Ectodermal cell (in vitro differentiated cells): ENCODE results near the gene RHOT1.
"Not testable (repeated sequence)": the region's sequence is repeated elsewhere in the genome, so short reads cannot be mapped to it uniquely, and the experiment has no call there.

Experiments
- H3K27ac ChIP-seq: 2 replicates; pipeline ENCODE4 v1.7.0; 2013; ENCODE audit warnings: mild to moderate bottlenecking, low read depth, low read length; ENCODE audit not compliant: insufficient read depth, poor library complexity, severe bottlenecking
- H3K27me3 ChIP-seq: 2 replicates; pipeline ENCODE4 v1.7.0; 2013; ENCODE audit warnings: mild to moderate bottlenecking, low read length; ENCODE audit not compliant: insufficient read depth, control insufficient read depth, poor library complexity, severe bottlenecking
- H3K36me3 ChIP-seq: one replicate; pipeline ENCODE4 v1.7.0; 2013; ENCODE audit warnings: low read length; ENCODE audit not compliant: control insufficient read depth, insufficient read depth
- H3K4me1 ChIP-seq: one replicate; pipeline ENCODE4 v1.7.0; 2013; ENCODE audit warnings: low read length; ENCODE audit not compliant: control insufficient read depth, insufficient read depth
- H3K4me3 ChIP-seq: 2 replicates; pipeline ENCODE4 v1.7.0; 2013; ENCODE audit warnings: low read depth, low read length, control low read depth; ENCODE audit not compliant: insufficient read depth
- H3K9me3 ChIP-seq: 2 replicates; pipeline ENCODE4 v1.7.0; 2013; ENCODE audit warnings: mild to moderate bottlenecking, low read length, moderate library complexity; ENCODE audit not compliant: control insufficient read depth
- WGBS, 2 experiments: methylation state at CpG; one replicate each; pipeline ENCODE4 v1.1.7; 2013; ENCODE audit warnings: missing lambda C conversion rate in 2 of 2; 5-methylcytosine and 5-hydroxymethylcytosine counted together

Gene RHOT1

DNA sequence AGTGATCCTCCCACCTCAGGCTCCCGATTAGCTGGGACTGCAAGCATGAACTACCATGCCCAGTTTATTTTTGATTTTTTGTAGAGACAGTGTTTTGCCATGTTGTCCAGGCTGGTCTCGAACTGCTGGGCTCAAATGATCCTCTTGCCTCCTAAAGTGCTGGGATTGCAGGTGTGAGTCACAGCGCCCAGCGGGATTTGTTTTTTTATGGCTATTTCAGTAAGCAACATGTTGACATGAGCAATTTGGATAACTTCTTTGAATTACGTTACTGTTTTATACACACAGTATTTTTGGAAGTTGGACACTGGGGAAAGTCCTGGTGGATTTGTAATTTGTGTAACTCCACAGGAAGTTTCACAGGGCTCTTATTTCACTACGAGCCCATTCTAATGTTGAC lies 18.5 kb upstream of the RHOT1 start:
- H3K4me1 ChIP-seq: peaks cover 9% of the 10 kb centered on the region
- H3K36me3 ChIP-seq: no peaks in the 10 kb centered on the region
- no peaks in the 10 kb centered on the region for H3K9me3 ChIP-seq
- WGBS, 2 experiments: 87 to 94% methylated on average over 6 of the region's 6 CpGs
- H3K4me3 ChIP-seq: no peak overlapping the region
- H3K27me3 ChIP-seq: no peaks in the 10 kb centered on the region
- H3K27ac ChIP-seq: no peak overlapping the region

- Histone ChIP-seq H3K27me3 (no peaks in the 10 kb centered on the region), H3K9me3 (no peaks in the 10 kb centered on the region), H3K4me1 (peaks cover 3% of the 10 kb centered on the region), H3K4me3 (no peak overlapping the region), H3K36me3 (no peaks in the 10 kb centered on the region), H3K27ac (no peak overlapping the region)
- WGBS, 2 experiments: 91 to 92% methylated on average over 13 of the region's 13 CpGs
These were observed 17.1 kb upstream of the RHOT1 start for GRCh38 chr17:32124985-32125847.

DNA sequence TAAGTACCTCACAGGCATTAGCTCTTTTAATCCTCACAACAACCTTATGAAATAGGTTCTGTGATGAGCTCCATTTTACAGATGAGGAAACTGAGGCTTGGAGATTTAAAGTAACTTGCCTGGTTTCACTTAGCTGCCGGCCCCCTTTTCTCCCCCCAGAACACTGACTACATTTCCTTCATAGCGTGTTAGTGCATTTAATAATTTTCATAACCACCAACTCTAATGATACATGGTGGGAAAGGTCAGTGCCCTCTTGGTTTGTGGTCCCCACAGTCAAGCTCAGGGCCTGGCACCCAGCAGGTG lies 16.5 kb upstream of the RHOT1 start:
- H3K9me3 ChIP-seq: no peaks in the 10 kb centered on the region
- no peak overlapping the region for H3K27ac ChIP-seq
- H3K4me3 ChIP-seq: no peak overlapping the region
- no peaks in the 10 kb centered on the region for H3K36me3 ChIP-seq
- H3K27me3 ChIP-seq: no peaks in the 10 kb centered on the region
- WGBS, 2 experiments: 92 to 98% methylated on average over 2 of the region's 2 CpGs
- no peaks in the 10 kb centered on the region for H3K4me1 ChIP-seq

DNA sequence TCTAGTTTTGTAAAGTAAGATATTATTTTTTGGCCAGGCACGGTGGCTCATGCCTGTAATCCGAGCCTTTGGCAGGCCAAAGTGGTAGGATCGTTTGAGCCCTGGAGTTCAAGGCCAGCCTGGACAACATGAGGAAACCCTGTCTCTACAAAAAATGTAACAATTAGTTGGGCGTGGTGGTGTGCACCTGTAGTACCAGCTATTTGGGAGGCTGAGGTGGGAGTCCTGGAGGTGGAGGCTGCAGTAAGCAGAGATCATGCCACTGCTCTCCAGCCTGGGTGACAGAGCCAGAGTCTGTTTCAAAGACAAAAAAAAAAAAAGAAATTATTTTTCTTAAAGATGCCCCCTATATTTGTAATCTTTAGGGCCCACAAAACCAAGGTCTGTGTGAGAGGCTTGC lies 16.0 kb upstream of the RHOT1 start:
- WGBS, 2 experiments: 88 to 90% methylated on average over 4 of the region's 4 CpGs

DNA sequence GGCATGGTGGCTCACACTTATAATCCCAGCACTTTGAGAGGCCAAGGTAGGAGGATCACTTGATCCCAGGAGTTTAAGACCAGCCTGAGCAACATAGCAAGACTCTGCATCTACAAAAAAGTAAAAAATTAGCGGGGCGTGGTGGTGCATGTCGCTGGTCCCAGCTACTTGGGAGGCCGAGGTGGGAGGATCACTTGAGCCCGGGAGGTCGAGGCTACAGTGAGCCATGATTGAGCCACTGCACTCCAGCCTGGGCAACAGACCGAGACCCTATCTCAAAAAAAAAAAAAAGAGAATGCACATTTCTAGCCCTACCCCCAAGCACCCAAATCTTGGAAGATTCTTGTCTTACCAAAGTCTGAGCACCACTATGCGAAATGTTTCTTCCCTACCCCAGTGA lies 15.6 kb upstream of the RHOT1 start:
- no peak overlapping the region for H3K4me3 ChIP-seq
- no peak overlapping the region for H3K27ac ChIP-seq
- WGBS, 2 experiments: 94% methylated on average over 8 of the region's 8 CpGs
- H3K27me3 ChIP-seq: no peaks in the 10 kb centered on the region
- no peaks in the 10 kb centered on the region for H3K4me1 ChIP-seq
- H3K36me3 ChIP-seq: no peaks in the 10 kb centered on the region
- no peaks in the 10 kb centered on the region for H3K9me3 ChIP-seq

More for the DNA sequence above, 16.0 kb upstream of the RHOT1 start:
- no peaks in the 10 kb centered on the region for H3K9me3 ChIP-seq
- no peak overlapping the region for H3K27ac ChIP-seq
- no peaks in the 10 kb centered on the region for H3K36me3 ChIP-seq
- H3K4me1 ChIP-seq: no peaks in the 10 kb centered on the region
- H3K27me3 ChIP-seq: no peaks in the 10 kb centered on the region
- H3K4me3 ChIP-seq: no peak overlapping the region

DNA sequence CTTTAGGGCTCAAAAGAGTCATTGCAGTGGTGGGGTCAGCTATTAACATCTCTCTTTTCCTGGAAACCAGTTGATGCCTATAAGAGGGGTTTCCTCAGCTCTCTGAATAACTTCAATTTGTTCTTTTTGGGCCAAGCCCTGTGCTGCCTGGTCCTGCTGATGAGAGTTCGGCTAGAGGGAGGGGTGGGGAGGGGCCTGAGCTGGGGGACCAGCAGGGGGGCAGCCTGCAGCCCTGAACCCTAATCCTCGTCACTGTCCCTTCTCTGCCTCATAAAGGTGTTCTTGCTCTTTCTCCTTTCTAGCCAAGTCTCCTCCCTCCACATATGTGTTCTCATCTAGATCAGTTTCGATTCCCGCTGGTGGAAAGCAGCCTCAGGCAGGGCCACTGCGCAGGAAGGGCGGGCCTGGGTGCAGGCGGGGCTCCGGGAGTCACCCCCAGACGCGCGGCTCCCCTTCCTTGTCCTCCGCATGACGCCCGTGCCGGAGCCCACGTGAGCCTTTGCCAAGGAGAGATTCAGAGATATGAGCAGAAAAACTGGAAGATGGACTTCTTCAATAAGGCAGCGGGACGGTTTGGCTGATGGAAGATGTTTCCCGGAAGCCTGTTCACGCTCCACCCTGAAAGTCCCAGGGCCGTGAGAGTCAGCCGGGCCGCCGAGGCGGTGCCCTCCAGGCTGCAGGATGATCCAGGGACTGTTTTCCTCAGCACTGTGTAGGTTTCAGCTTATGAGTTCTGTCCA lies 15.0 kb upstream of the RHOT1 start:
- WGBS, 2 experiments: 1% methylated on average over 25 of the region's 25 CpGs
- H3K9me3 ChIP-seq: no peaks in the 10 kb centered on the region

GRCh38 chr17:32128470-32128869 lies 13.8 kb upstream of the RHOT1 start:
- H3K9me3 ChIP-seq, H3K36me3 ChIP-seq, H3K4me3 ChIP-seq, H3K27me3 ChIP-seq, H3K4me1 ChIP-seq, H3K27ac ChIP-seq: not testable (repeated sequence)
- 71 to 72% methylated on average over 7 of the region's 7 CpGs for WGBS, 2 experiments

More for the DNA sequence above, 15.0 kb upstream of the RHOT1 start:
- H3K36me3 ChIP-seq: no peaks in the 10 kb centered on the region
- H3K27me3 ChIP-seq: no peaks in the 10 kb centered on the region
- peak overlapping the region; percentile 70 for H3K4me3 ChIP-seq
- no peak overlapping the region for H3K27ac ChIP-seq
- H3K4me1 ChIP-seq: no peaks in the 10 kb centered on the region

GRCh38 chr17:32135497-32136117 lies 6.7 kb upstream of the RHOT1 start:
- not testable (repeated sequence) for H3K27me3 ChIP-seq, H3K4me3 ChIP-seq, H3K27ac ChIP-seq, H3K4me1 ChIP-seq, H3K36me3 ChIP-seq, H3K9me3 ChIP-seq
- WGBS, 2 experiments: 52 to 53% methylated on average over 12 of the region's 14 CpGs

DNA sequence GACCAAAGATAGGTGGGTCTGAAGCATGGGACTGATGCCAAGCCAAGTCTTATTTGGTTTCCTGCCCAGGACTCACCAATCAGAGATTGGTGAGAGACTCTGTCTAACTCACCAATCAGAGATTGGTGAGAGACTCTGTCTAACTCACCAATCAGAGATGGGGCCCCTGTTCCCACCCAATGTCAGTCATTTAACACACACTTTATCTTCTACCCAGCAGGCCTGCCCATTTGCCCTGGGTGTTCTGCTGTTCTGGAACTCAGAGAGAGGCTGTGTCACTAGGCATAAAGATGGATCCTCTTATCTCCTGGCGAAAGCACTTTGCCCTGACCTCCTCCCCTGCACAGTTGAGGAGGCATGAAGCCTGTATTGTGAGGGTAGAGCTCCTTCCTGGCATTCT lies 5.4 kb upstream of the RHOT1 start:
- H3K4me1 ChIP-seq: no peaks in the 10 kb centered on the region
- H3K4me3 ChIP-seq: no peak overlapping the region
- H3K36me3 ChIP-seq: no peaks in the 10 kb centered on the region
- no peaks in the 10 kb centered on the region for H3K27me3 ChIP-seq
- 93 to 96% methylated on average over 1 of the region's 1 CpG for WGBS, 2 experiments
- H3K9me3 ChIP-seq: peaks cover 4% of the 10 kb centered on the region
- no peak overlapping the region for H3K27ac ChIP-seq

GRCh38 chr17:32139504-32139903 lies 2.8 kb upstream of the RHOT1 start:
- H3K27me3 ChIP-seq, H3K9me3 ChIP-seq, H3K36me3 ChIP-seq, H3K4me3 ChIP-seq, H3K4me1 ChIP-seq, H3K27ac ChIP-seq: not testable (repeated sequence)
- 87 to 94% methylated on average over 5 of the region's 5 CpGs for whole genome bisulfite sequencing, 2 experiments
